ENCODE results near the gene POGZ.
"Not testable (repeated sequence)": the region's sequence is repeated elsewhere in the genome, so short reads cannot be mapped to it uniquely, and the experiment has no call there.

POGZ gene

DNA sequence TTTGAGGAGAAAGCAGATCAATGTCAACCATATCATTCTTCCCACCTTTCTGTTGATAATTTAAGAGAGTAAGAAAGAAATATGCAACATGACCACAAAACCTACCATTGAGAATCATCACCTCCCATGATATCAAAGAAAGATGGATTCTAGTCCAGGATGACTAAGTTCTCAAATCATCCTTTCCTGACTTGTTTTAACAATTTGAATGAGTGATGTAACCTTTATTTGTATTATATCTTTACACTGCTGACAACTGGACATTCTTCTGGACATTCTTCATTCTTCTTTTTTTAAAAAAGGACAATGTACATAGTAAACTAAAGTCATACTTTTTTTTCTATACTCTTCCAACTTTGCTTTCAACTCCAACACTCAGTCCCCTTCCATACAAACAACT lies 50.4 kb downstream of the POGZ start:
- DNase-seq = no peak

DNA sequence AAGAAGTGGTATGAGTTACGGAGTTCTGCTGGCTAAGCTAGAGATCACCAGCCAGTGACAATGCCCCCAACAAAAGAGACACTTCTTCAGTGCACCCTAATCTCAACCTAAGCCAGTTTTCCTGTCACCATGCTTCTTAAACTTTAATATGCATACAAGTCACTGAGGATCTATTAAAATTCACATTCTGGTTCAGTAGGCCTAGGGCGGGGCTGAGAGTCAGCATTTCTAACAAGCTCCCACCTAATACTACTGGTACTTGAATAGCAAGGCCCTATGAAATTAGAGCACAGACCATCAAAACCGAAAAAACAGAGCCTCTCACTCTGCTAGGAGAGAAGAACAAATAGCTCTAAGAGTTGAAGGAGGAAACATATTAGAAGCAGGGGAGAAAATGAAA lies 52.0 kb downstream of the POGZ start:
- no peak for DNase-seq

GRCh38 chr1:151406176-151406575 lies 53.1 kb downstream of the POGZ start:
- DNase-seq = no peak

GRCh38 chr1:151405187-151405951 lies 53.9 kb downstream of the POGZ start:
- DNase-seq = no peak

DNA sequence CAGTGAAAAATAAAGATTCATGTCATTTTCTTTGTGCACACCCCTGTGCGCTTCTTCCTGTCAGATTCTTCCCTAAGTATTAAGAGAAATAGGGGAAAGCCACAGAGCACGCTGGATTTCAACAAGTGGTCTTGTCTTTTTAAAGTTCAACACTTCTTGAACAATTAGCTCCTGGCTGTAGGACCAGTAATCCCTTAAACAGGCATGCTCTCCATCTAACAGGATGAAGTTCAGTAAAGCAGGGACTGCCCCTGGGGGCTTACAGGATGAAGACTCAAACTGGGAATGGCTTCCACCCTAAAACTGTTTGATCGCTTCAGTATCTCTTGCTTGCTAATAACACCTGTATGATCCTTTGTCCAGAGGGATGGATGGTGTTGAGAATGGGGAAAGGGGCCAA lies 55.7 kb downstream of the POGZ start:
- no peak for DNase-seq

GRCh38 chr1:151402764-151403163 lies 56.5 kb downstream of the POGZ start:
- no peak for DNase-seq

- no peak for DNase-seq
These were observed 57.4 kb downstream of the POGZ start for GRCh38 chr1:151401860-151402259.

DNA sequence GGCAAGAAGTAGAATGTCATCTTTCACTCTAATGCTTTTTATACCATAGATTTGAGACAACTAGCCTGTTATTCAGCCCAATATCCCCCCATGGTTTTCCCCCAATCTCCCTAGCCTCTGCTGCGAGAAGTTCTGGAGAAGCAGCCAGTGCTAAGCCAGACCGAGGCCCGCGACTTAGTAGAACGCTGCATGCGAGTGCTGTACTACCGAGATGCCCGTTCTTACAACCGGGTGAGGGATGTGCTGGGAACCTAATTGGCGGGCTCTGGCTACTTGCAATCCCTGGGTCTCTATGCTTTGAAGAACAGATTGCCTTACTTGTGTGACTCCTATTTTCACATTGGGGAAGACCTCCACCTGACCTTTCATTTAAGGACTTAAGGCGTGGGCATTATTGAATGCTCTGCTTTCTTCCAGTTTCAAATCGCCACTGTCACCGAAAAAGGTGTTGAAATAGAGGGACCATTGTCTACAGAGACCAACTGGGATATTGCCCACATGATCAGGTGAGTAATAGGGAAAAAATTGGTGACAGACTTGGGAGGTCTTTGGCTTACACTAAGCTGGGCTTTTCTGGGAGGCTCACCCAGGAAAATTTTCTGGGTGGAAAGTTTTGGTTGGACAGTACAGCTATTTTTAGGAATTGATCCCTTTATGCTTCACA lies 58.0 kb downstream of the POGZ start:
- DNase-seq = no peak

GRCh38 chr1:151399324-151400171 lies 59.7 kb downstream of the POGZ start, which contains the start of gene PSMB4:
PSMB4 (plus strand) TSS chr1:151399573; CDS start chr1:151399588, 15 bp downstream.
- DNase-seq = peak; percentile 87 to 98 (median 96)

- DNase-seq = not testable (repeated sequence)
These were observed 63.0 kb downstream of the POGZ start for GRCh38 chr1:151396265-151396664.

DNA sequence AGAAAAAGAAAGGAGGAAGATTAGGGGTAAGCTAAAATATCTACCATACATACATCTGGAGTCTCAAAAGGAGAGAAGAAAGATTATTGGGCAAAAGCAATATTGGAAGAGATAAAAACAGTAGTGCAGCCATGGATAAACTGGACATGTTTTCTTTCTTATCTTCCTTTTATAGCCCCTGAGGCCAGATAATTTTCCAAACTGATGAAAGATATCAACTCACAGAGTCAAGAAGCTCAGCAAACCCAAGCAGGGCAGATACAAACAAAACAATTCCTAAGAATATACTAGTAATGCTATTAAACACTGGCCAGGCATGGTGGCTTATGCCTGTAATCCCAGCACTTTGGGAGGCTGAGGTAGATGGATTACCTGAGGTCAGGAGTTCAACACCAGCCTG lies 65.7 kb downstream of the POGZ start:
- DNase-seq = no peak

GRCh38 chr1:151391079-151391563 lies 68.2 kb downstream of the POGZ start:
- DNase-seq = no peak

DNA sequence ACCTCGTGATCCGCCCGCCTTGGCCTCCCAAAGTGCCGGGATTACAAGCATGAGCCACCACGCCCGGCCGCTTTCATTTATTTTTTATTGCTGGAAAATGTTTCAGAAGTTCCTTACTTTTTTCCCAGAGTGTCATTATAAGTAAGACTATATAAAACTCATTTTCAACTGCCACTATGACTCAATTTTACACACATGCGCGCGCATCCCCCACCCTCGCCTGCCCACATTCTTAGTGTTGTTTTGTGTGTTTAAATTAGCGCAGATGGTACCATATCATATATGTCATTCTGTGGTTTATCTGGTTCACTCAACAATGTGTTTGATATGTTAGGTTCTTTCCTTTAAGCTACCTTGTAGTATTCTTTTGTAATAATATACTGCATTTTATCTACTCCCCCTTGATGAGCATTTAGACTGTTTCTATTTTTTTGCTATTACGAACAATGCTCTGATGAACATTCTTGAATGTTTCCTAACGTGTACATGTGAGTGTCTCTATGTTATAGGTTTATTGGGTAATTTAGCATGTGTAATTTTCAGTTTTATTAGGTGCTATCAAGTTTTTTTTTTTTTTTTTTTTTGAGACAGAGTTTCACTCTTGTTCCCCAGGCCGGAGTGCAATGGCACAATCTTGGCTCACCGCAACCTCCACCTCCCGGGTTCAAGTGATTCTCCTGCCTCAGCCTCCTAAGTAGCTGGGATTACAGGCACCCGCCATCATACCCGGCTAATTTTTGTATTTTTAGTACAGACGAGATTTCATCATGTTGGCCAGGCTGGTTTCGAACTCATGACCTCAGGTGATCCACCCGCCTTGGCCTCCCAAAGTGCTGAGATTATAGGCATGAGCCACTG lies 68.8 kb downstream of the POGZ start:
- DNase-seq = not testable (repeated sequence)

DNA sequence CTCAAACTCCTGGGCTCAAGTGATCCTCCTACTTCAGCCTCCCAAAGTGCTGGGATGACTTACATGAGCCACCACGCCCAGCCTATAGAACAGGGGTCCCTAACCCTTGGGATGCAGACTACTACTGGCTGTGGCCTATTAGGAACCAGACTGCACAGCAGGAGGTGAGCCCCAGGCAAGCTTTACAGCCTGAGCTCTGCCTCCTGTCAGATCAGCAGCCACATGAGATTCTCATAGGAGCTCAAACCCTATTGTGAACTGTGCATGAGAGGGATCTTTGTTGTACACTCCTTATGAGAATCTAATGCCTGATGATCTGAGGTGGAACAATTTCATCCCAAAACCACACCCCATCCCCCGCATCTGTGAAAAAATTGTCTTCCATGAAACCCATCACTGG lies 73.3 kb downstream of the POGZ start:
- DNase-seq = no peak

GRCh38 chr1:151384584-151384983 lies 74.7 kb downstream of the POGZ start:
- no peak for DNase-seq

DNA sequence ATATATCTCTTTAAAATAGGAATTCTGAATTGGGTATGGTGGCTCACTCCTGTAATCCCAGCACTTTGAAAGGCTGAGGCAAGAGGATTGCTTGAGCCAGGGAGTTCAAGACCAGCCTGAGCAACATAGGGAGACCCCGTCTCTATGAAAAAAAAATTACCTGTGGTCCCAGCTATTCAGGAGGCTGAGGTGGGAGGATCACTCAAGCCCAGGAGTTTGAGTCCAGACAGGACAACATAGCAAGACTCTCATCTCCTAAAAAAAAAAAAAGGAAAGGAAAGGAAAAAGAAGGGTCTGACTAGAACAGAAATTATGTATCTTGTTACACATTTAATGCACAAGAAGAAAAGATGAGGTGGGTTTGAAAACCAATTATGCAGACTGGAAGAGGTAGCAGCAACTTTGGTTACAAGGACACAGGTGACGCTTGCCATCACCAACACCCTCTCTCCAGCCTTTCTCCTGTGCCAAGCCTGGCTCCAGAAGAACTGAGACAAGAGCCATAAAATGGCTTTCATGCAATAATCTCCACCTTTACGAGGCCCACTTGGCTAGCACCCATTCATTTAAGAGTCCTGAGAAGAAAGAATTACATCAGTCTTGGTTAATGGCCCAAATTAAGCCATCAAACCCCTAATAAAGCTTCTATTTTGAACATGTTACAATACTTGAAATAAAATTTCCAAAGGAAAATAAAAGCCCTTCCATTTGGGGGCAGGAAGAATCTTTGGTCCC lies 82.0 kb downstream of the POGZ start:
- peak in 1 of 3 experiments; percentile 56 for DNase-seq

DNA sequence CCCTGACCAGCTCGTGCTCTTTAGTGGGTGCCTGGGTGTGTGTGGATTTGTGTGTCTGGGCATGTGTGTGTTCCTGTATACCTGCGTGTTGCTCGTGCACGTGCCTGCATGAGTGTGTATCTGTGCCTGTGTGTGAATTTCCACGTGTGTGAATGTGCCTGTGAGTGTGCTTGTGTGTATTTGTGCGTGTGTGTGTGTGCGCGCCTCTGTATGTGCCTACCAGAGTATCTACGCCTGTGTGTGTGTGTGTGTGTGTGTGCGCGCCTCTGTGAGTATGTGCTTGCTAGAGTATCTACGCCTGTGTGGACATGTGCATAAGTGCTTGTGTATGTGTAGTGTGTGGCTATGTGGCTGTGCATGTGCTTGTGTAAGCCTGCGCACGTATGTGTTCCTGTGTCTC lies 86.1 kb downstream of the POGZ start:
- DNase-seq = no peak

GRCh38 chr1:151372058-151372934 lies 87.0 kb downstream of the POGZ start, which contains the start of gene SELENBP1:
SELENBP1 (minus strand) TSS chr1:151372705; CDS start chr1:151372641, 64 bp downstream.
- peak; percentile 75 to 93 (median 80) for DNase-seq

DNA sequence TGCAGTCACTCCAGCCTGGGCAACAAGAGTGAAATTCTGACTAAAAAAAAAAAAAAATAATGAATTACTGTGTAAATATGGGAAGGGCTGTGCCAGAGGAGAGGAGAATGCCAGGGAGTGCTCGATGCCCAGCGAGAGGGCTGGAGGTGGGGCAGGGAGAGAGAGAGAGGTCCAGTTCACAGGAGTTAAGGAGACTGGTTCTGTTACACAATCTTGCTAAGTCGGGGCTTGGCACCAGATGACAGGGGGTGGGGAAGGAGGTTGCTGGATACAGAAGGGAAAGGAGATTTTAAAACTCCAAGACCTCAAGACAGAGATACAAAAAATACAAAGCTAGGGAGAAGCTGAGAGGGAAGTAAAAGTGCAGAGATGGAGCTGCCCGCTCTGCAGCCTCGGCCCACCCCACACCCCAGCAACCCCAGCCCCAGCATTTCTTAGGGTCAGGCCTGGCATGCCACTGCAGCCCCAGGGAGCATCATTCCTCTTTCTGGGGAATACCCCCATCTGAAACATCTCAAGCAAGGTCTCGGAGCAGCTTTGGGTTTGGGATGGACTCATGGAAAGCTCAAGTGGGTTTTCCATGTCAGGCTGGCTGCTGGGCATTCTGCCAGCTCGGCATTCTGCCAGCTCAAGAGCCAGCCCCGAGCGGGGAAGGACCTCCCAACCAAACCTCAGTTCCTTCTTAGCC lies 87.8 kb downstream of the POGZ start:
- DNase-seq = peak; percentile 82 to 98 (median 92)
